ENCODE measurements around the gene LSM3.

DNA sequence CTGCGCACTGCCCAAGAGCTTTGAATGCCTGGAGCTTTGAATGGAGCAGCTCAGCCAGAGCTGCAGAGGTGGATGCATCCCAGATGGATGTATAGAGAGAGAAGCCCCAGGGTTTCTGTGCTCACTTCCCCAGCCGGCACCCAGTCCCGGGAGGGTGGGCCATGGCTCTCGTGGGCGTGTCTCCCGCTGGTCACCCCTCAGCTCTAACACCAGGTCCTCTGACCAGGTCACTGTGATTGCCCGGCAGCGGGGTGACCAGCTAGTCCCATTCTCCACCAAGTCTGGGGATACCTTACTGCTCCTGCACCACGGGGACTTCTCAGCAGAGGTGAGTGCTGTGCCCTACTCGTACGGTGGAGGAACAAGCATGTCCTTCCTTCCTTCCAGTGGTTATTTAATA lies 43.0 kb upstream of the LSM3 start:
- TF ChIP-seq, protein P1, sequence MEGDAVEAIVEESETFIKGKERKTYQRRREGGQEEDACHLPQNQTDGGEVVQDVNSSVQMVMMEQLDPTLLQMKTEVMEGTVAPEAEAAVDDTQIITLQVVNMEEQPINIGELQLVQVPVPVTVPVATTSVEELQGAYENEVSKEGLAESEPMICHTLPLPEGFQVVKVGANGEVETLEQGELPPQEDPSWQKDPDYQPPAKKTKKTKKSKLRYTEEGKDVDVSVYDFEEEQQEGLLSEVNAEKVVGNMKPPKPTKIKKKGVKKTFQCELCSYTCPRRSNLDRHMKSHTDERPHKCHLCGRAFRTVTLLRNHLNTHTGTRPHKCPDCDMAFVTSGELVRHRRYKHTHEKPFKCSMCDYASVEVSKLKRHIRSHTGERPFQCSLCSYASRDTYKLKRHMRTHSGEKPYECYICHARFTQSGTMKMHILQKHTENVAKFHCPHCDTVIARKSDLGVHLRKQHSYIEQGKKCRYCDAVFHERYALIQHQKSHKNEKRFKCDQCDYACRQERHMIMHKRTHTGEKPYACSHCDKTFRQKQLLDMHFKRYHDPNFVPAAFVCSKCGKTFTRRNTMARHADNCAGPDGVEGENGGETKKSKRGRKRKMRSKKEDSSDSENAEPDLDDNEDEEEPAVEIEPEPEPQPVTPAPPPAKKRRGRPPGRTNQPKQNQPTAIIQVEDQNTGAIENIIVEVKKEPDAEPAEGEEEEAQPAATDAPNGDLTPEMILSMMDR (IDR thresholded peaks at IDR 0.05; ENCODE audit: low read length): no peak
- no peak for TF ChIP-seq EZH2 (IDR thresholded peaks at IDR 0.05; ENCODE audit: borderline replicate concordance, low read length)

All from OCI-LY1 (cell line).